ENCODE measurements around the gene ISG20L2. TPM values are rescaled to one million over a fixed set of nuclear protein-coding genes. Genes with fewer than 3 reads are reported as not detected.
A peak's percentile ranks its signal among the peaks of the same experiment; 100 is the strongest.

ISG20L2 gene
- total and polyA plus RNA-seq, 3 donors from 2014 or later = 60.9 to 223 (median 150) TPM

DNA sequence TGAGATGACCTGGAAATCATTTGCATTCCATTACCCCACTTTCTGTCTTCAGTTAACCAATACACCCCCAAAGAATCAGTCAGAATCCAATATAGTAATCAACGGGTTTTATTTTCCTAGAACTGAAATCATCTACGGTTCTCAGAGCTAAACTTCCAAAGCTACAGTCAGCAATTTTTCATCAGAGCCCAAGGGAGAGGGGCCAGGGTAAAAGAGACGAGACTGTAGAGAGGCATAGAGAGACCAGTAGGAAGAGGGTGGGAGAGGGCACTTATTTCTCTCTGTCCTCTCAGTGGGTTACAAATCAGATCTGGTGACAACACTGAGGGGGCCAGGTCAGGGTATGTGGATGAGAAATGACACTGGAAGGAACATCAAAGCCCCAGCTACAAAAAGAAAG is 13.5 kb upstream of the ISG20L2 start:
- Histone ChIP-seq H3K4me1 (peaks cover 24% of the 10 kb centered on the region), H3K4me3 (peak overlapping the region in 1 of 2 donors; percentile 89), H3K36me3 (ENCODE audit: low read depth, missing control alignments) (no peaks in the 10 kb centered on the region), H3K27ac (peak overlapping the region in 1 of 2 donors; percentile 81), H3K9me3 (no peaks in the 10 kb centered on the region), H3K27me3 (no peaks in the 10 kb centered on the region)
- intact Hi-C loops (cut with DNase I; ENCODE audit: low total_unique reads) = no loop called here
- 69 to 74% methylated on average over 3 of the region's 3 CpGs for WGBS, 2 donors
- no peak for TF ChIP-seq POLR2A (IDR thresholded peaks at IDR 0.05)
- no peak for TF ChIP-seq CTCF (IDR thresholded peaks at IDR 0.05)
- no peak for DNase-seq

DNA sequence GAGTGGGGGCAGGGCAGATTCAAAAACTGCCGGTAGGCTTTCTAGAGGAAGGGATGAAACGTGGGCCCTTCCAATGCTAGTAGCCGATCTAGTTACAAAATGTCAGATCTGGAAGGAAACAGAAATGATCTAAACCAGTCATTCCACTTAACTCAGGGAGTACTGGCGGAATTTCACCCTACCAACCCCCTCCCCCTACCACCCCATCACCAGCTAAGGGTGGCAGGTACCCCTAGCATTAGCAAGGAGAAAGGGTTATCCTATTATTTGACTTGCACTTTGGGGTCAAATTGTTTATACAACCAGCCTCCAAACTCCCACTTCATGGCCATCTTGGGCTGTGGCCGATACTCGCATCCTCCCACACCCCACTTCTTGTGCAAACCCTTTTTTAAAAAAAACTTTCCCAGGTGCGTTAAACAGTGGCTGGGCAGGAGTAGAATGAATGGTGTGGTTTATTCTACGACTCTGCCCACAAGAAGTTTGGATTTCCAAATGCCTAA is 13.0 kb upstream of the ISG20L2 start:
- Histone ChIP-seq H3K4me1 (peaks cover 21% of the 10 kb centered on the region), H3K36me3 (ENCODE audit: low read depth, missing control alignments) (no peaks in the 10 kb centered on the region), H3K9me3 (no peaks in the 10 kb centered on the region), H3K27ac (peak overlapping the region; percentile 81 to 88), H3K4me3 (peak overlapping the region in 1 of 2 donors; percentile 89), H3K27me3 (no peaks in the 10 kb centered on the region)
- intact Hi-C loops (cut with DNase I; ENCODE audit: low total_unique reads) = no loop called here
- TF ChIP-seq POLR2A (IDR thresholded peaks at IDR 0.05) = no peak
- TF ChIP-seq CTCF (IDR thresholded peaks at IDR 0.05) = no peak
- WGBS, 2 donors = 41 to 44% methylated on average over 8 of the region's 8 CpGs
- no peak for DNase-seq

DNA sequence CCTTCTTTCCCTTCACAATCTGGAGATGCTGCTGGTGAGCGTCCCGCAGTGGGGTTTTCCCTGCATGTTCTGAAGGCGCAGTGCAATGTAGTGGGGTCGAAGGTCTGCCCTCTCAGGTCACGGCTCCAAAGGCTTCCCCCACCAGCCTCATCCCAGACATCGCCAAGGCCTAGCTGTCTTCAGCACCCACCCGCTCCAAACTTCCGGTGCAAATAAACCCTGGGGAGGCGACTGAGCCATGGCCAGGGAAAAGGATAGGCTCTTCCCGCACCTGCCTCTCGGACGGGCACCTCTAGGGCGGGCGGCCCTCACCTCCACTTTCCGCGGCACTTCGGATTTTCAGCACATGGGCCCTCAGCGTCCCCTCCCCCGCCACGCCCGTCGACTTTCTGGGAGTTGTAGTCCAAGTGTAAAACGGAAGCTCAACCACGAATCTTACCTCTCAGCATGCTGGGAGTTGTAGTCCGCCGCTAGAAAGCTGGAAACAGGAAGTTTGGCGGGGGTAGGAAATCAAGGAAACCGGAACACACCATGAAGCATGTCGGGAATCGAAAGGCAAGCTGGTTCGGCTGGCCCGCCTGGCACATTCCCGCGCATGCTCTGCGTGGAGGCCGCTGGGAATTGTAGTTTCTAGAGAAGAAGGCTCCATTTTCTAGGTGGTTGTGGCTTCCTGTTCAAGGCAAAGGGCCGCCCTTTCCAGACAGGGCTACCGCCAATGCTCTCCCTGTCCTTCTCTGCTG is 12.3 kb upstream of the ISG20L2 start, which contains the start of gene MRPL24:
MRPL24 (minus strand) TSS at position 348 of the 740 bp plus-strand sequence. CDS start 2,384 bp downstream, outside the sequence.
- peak; percentile 100 for DNase-seq
- Histone ChIP-seq H3K36me3 (ENCODE audit: low read depth, missing control alignments) (no peaks in the 10 kb centered on the region), H3K27ac (peak within 1 kb of the TSS; percentile 81 to 88), H3K4me1 (peaks cover 15% of the 10 kb centered on the region), H3K4me3 (peak within 1 kb of the TSS; percentile 55 to 89), H3K9me3 (no peaks in the 10 kb centered on the region), H3K27me3 (no peaks in the 10 kb centered on the region)
- intact Hi-C loops (cut with DNase I; ENCODE audit: low total_unique reads) = no loop called here
- TF ChIP-seq POLR2A (IDR thresholded peaks at IDR 0.05) (no peak), CTCF (IDR thresholded peaks at IDR 0.05) (peak in 1 of 3 experiments; percentile 8)
- 0% methylated on average over 32 to 38 of the region's 38 CpGs for WGBS, 2 donors

DNA sequence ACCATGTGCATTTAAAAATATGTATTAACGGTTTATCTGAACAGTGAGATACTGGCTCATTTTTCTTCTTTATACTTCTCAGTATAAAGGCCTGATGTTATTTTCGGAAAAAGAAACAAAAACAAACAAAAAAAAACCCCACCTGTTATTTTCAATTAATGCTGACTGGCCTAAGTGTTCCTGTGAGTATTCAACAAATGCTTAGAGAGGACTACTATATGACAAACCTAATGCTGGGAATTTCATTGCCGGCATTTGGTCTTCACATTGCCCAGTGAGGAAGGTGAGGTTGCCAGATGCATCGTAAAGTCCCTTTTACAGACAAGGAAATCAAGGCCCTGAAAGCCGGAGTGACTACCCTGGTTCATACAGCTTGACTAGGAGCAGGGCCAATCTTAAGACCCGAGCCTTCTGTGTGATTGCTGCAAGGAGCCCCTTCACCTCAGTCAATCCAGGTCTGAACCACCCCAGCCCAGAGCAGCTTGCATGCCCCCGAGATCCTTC is 11.7 kb upstream of the ISG20L2 start:
- Histone ChIP-seq H3K27me3 (no peaks in the 10 kb centered on the region), H3K4me3 (peak overlapping the region; percentile 55 to 89), H3K36me3 (ENCODE audit: low read depth, missing control alignments) (no peaks in the 10 kb centered on the region), H3K4me1 (peaks cover 10% of the 10 kb centered on the region), H3K27ac (peak overlapping the region; percentile 32 to 37), H3K9me3 (no peaks in the 10 kb centered on the region)
- intact Hi-C loops (cut with DNase I; ENCODE audit: low total_unique reads) = no loop called here
- TF ChIP-seq POLR2A (IDR thresholded peaks at IDR 0.05) (no peak), CTCF (IDR thresholded peaks at IDR 0.05) (no peak)
- 8% methylated on average over 7 of the region's 7 CpGs for WGBS, 2 donors
- DNase-seq = no peak
